Measurements from ENCODE around the gene PLEKHJ1. TPM values are rescaled to one million over a fixed set of nuclear protein-coding genes. Genes with fewer than 3 reads are reported as not detected.

PLEKHJ1 gene
- total RNA-seq, 3 donors from 2014 or later = 132 to 231 (median 189) TPM

DNA sequence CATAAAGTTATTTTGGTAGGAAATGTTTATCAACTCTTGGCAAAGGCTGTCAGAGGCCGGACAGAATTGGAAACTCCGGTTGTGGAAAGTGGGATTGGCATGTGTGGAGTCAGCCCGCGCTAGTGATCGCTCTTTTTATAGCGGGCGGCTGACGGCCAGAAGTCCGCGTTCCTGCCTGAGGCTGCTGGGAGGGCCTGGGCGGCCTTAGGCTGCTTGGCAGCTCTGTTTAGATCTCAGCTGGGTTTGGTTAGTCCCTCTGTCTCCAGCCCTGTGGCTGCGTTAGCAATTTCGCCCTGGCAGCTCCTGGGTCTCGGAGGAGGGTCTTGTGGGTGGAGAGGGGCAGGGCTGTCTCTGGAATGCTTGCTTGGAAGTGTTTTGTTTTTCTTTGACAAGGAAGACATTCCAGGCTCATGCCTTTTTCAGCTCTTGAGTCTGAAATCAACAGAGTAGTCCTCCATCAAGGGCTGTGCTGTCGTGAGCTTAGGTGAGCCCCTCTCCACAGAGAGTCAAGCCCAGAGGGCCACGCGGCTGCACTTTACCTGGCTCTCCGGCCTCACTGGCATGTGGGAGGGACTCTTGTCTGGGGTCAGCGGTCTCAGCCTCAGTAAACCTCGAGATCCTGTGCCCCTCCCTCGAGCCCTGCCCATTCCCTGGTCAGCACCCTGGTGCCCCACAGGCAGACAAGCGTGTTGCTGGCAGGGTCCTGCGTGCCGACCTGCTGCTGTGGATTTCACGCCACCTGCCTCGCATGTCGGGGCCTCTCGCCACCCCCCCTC is 49.9 kb downstream of the PLEKHJ1 start:
- no peak overlapping the region for H3K4me3 ChIP-seq
- intact Hi-C loops (cut with DNase I, micrococcal nuclease) = no loop called here

DNA sequence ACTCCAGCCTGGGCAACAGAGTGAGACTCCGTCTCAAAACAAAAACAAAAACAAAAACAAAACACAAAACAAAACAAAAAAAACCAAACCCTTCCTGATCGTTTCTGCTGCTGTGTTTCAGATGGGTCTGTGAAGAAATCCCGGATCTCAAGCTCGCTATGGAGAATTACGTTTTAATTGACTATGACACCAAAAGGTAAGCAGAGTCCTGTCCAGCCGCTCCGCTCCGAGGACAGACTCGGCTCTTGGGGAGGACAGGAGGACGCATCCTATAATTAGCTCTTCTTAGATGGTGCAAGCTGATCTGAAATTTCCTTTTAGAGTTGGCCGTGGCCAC is 50.4 kb downstream of the PLEKHJ1 start:
- TF ChIP-seq, protein P1, sequence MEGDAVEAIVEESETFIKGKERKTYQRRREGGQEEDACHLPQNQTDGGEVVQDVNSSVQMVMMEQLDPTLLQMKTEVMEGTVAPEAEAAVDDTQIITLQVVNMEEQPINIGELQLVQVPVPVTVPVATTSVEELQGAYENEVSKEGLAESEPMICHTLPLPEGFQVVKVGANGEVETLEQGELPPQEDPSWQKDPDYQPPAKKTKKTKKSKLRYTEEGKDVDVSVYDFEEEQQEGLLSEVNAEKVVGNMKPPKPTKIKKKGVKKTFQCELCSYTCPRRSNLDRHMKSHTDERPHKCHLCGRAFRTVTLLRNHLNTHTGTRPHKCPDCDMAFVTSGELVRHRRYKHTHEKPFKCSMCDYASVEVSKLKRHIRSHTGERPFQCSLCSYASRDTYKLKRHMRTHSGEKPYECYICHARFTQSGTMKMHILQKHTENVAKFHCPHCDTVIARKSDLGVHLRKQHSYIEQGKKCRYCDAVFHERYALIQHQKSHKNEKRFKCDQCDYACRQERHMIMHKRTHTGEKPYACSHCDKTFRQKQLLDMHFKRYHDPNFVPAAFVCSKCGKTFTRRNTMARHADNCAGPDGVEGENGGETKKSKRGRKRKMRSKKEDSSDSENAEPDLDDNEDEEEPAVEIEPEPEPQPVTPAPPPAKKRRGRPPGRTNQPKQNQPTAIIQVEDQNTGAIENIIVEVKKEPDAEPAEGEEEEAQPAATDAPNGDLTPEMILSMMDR (IDR thresholded peaks at IDR 0.05) = no peak
- no peak for ATAC-seq
- Histone ChIP-seq H3K36me3 (ENCODE audit: low read depth) (no peaks in the 10 kb centered on the region), H3K4me3 (no peak overlapping the region), H3K4me1 (ENCODE audit: low read depth) (no peaks in the 10 kb centered on the region), H3K9me3 (no peaks in the 10 kb centered on the region)
- DNase-seq = no peak
- intact Hi-C loops (cut with DNase I, micrococcal nuclease) = no loop called here

More for the DNA sequence above, 49.9 kb downstream of the PLEKHJ1 start:
- ATAC-seq (peak; percentile 53), DNase-seq (peak; percentile 59 to 80 (median 67))
- Histone ChIP-seq H3K9me3 (no peaks in the 10 kb centered on the region), H3K36me3 (ENCODE audit: low read depth) (no peaks in the 10 kb centered on the region), H3K4me1 (ENCODE audit: low read depth) (peaks cover 1% of the 10 kb centered on the region)
- TF ChIP-seq, protein P1 (IDR thresholded peaks at IDR 0.05) = no peak

DNA sequence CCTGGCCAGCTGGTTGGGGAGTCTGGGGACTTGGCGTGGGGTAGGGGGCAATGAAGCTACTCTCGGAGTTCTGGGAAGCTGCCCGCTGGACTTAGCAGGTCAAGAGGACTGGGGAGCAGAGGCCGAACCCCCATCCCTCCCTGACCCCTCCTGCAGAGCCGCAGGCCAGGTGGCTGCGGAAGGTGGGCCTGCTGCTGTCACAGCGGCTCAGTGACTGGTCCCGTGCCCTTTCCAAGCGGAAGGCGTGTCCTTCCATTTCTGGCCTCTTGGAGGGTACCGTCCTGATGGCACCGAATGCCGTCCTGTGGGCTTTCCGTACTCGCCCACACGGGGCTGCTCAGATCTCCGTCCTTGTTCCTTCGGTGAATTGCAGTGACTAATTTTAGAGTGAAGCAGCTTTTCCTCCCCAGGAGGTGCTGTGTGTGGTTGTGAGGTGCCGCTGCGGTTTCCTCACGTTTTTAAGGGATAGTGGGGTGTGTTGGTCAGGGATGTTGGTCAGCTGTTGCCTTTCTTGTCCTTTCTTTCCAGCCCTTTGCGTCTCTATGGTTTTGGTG is 51.6 kb downstream of the PLEKHJ1 start:
- DNase-seq = no peak

More for the DNA sequence above, 51.6 kb downstream of the PLEKHJ1 start:
- TF ChIP-seq, protein P1 (IDR thresholded peaks at IDR 0.05) = no peak
- no peak for ATAC-seq
- H3K9me3 ChIP-seq = no peaks in the 10 kb centered on the region
- H3K36me3 ChIP-seq (ENCODE audit: low read depth) = no peaks in the 10 kb centered on the region
- intact Hi-C loops (cut with DNase I, micrococcal nuclease) = no loop called here
- H3K4me1 ChIP-seq (ENCODE audit: low read depth) = no peaks in the 10 kb centered on the region
- H3K4me3 ChIP-seq = no peak overlapping the region

Small RNAs within 50 kb of the gene (microRNA-seq; reads per million reads assigned to microRNA genes)
- 1.9 reads per million for gene MIR1227
- gene MIR4321 = not detected

Other genes with a start within 250 kb of the PLEKHJ1 start
- 10 to 100 TPM; 66.0 to 82.3 (median 71.5) TPM for gene BTBD2, start 220.6 kb downstream of the PLEKHJ1 start, total RNA-seq
- 100 to 1,000 TPM; 252 to 330 (median 304) TPM for gene MKNK2, start 185.1 kb downstream of the PLEKHJ1 start, total RNA-seq
- 10 to 100 TPM; 39.8 to 76.8 (median 43.7) TPM for gene MOB3A, start 140.0 kb downstream of the PLEKHJ1 start, total RNA-seq
- 1 to 10 TPM; 2.2 to 5.3 (median 3.4) TPM for gene IZUMO4, start 139.4 kb downstream of the PLEKHJ1 start, total RNA-seq
- 100 to 1,000 TPM; 103 to 120 (median 103) TPM for gene AP3D1, start 84.8 kb downstream of the PLEKHJ1 start, total RNA-seq
- 10 to 100 TPM; 38.1 to 48.1 (median 44.5) TPM for gene DOT1L, start 72.4 kb downstream of the PLEKHJ1 start, total RNA-seq
- 10 to 100 TPM; 60.6 to 81.2 (median 68.2) TPM for gene SF3A2, start 495 bp upstream of the PLEKHJ1 start, total RNA-seq
- gene AMH, start 13.0 kb upstream of the PLEKHJ1 start, total RNA-seq = 1 to 10 TPM; 2.7 to 5.1 (median 3.8) TPM
- gene JSRP1, start 20.1 kb upstream of the PLEKHJ1 start, total RNA-seq = 1 to 10 TPM in 1 of 3 donors, under 1 TPM in 2; 0.38 to 2.4 (median 0.87) TPM
- 1 to 10 TPM in 2 of 3 donors, under 1 TPM in 1; 0.29 to 1.4 (median 1.1) TPM for gene PEAK3, start 45.8 kb upstream of the PLEKHJ1 start, total RNA-seq
- not detected for gene LINGO3, start 71.8 kb upstream of the PLEKHJ1 start, total RNA-seq
- 100 to 1,000 TPM in 1 of 3 donors, 10 to 100 TPM in 2; 60.3 to 111 (median 93.1) TPM for gene LSM7, start 92.3 kb upstream of the PLEKHJ1 start, total RNA-seq
- 100 to 1,000 TPM; 119 to 177 (median 153) TPM for gene SPPL2B, start 92.4 kb upstream of the PLEKHJ1 start, total RNA-seq
- under 1 TPM in 2 of 3 donors, not detected in 1; 0.17 to 0.41 TPM for gene TMPRSS9, start 123.9 kb upstream of the PLEKHJ1 start, total RNA-seq
- 100 to 1,000 TPM in 2 of 3 donors, 10 to 100 TPM in 1; 75.4 to 130 (median 104) TPM for gene TIMM13, start 191.3 kb upstream of the PLEKHJ1 start, total RNA-seq
- gene LMNB2, start 220.6 kb upstream of the PLEKHJ1 start, total RNA-seq = 10 to 100 TPM; 21.1 to 47.8 (median 22.1) TPM
- gene GADD45B, start 239.8 kb upstream of the PLEKHJ1 start, total RNA-seq = 10 to 100 TPM; 30.6 to 45.5 (median 35.9) TPM